ENCODE results near the gene ATG4D.

Gene ATG4D

DNA sequence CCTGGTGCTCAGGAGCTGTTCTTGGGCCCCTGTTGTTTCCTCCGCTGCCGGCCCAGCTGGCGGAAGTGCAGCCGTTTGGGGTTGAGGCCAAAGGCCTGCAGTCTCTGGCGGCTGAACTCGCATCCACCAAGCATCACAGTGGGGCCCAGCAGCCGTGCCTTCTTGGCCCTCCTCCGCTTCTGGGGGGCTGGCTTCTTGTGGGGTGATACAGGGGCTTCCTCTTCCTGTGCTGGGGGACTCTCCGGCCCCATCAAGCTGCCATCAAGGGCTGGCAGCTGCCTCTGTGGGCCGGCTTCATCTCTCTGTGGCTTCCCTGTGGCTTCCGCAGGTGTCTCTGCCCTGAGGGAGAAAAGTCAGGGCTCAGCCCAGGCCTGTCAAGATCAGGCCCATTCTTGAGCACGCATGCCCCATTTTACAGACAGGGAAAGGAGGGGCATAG, 10.3 kb downstream of the ATG4D start:
- POLR2A ChIA-PET, result interaction anchor here (0.5 to 2.3 kb wide), 4 partner anchors 8 to 71 kb away, joined by 3 to 14 read pairs (median 6); partner anchors contain the start of genes ATG4D and CDKN2D

DNA sequence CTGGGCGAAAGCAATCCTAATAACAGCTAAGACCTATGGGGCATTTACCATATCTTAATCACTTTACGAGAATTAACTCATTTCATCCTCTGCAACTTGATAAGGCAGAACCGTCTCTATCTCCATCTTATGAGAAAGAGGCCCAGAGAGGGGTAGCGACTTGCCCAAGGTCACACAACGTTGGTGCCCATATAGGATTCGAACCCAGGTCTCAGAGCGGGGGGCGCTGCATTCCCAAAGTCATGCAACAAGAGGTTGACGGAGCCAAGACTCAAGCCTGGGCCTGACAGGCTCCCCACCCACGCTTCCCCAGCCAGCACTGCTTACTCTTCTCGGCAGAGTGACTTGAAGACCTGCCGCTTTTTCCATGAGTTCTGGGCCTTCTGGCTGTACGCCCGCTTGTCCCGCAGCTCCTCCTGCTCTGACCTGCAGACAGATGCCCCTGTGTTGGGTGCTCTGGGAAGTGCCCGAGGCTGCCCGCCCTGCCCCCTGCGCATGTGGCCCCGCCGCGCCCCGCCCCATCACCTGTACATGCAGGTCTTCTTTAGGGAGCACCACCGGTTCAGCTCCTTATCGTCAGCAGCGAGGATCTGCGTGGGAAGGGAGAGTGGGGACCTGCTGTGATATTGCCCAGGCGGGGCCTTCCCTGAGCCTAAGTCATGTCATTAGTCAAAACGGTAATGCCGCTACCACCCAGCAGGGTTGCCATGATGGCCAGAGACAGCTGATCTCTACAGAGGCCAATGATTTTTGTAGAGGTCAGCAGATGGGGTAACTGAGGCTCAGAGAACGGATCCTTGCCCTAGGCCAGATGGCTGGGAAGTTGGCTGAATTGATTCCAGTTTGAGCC, 11.3 kb downstream of the ATG4D start:
- no peak overlapping the region for H3K27ac ChIP-seq (ENCODE audit: extremely low read depth, low read depth, low read length)
- no peaks in the 10 kb centered on the region for H3K9me3 ChIP-seq (ENCODE audit: control insufficient read depth, insufficient read depth, low read depth, low read length)
- H3K36me3 ChIP-seq (ENCODE audit: control insufficient read depth in 2 of 2, insufficient read depth in 1 of 2, low read length in 2 of 2), result peaks cover 31 to 90% of the 10 kb centered on the region in 2 experiments; a peak in 2 of 3 replicates
- ChIA-PET POLR2A (interaction anchor here (1.4 to 2.3 kb wide), 2 partner anchors 11 to 13 kb away, joined by 3 to 7 read pairs; partner anchors contain the start of genes CDKN2D and KRI1), CTCF (interaction anchor here (0.6 to 1.8 kb wide), 6 partner anchors 9 to 75 kb away, joined by 3 to 4 read pairs (median 3); no protein-coding TSS in a partner anchor)
- TF ChIP-seq, protein P1, sequence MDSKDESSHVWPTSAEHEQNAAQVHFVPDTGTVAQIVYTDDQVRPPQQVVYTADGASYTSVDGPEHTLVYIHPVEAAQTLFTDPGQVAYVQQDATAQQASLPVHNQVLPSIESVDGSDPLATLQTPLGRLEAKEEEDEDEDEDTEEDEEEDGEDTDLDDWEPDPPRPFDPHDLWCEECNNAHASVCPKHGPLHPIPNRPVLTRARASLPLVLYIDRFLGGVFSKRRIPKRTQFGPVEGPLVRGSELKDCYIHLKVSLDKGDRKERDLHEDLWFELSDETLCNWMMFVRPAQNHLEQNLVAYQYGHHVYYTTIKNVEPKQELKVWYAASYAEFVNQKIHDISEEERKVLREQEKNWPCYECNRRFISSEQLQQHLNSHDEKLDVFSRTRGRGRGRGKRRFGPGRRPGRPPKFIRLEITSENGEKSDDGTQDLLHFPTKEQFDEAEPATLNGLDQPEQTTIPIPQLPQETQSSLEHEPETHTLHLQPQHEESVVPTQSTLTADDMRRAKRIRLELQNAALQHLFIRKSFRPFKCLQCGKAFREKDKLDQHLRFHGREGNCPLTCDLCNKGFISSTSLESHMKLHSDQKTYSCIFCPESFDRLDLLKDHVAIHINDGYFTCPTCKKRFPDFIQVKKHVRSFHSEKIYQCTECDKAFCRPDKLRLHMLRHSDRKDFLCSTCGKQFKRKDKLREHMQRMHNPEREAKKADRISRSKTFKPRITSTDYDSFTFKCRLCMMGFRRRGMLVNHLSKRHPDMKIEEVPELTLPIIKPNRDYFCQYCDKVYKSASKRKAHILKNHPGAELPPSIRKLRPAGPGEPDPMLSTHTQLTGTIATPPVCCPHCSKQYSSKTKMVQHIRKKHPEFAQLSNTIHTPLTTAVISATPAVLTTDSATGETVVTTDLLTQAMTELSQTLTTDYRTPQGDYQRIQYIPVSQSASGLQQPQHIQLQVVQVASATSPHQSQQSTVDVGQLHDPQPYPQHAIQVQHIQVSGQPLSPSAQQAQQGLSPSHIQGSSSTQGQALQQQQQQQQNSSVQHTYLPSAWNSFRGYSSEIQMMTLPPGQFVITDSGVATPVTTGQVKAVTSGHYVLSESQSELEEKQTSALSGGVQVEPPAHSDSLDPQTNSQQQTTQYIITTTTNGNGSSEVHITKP (tag by site-specific recombination; IDR thresholded peaks at IDR 0.05), result no peak
- no peak for TF ChIP-seq ZBTB20 (tag by site-specific recombination; IDR thresholded peaks at IDR 0.05)
- TF ChIP-seq ZFHX2 (tag by site-specific recombination; conservative IDR thresholded peaks at IDR 0.05), result peak; percentile 27; the same call in 1 of the 2 replicates
- TF ChIP-seq EGR2 (tag by site-specific recombination; IDR thresholded peaks at IDR 0.05; ENCODE audit: low read depth), result 0 out of 2 replicates have a peak, but pooled peaks have one; percentile 3
- TF ChIP-seq, protein P2, sequence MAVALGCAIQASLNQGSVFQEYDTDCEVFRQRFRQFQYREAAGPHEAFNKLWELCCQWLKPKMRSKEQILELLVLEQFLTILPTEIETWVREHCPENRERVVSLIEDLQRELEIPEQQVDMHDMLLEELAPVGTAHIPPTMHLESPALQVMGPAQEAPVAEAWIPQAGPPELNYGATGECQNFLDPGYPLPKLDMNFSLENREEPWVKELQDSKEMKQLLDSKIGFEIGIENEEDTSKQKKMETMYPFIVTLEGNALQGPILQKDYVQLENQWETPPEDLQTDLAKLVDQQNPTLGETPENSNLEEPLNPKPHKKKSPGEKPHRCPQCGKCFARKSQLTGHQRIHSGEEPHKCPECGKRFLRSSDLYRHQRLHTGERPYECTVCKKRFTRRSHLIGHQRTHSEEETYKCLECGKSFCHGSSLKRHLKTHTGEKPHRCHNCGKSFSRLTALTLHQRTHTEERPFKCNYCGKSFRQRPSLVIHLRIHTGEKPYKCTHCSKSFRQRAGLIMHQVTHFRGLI (tag by site-specific recombination; IDR thresholded peaks at IDR 0.05), result no peak
- TF ChIP-seq, protein P3, sequence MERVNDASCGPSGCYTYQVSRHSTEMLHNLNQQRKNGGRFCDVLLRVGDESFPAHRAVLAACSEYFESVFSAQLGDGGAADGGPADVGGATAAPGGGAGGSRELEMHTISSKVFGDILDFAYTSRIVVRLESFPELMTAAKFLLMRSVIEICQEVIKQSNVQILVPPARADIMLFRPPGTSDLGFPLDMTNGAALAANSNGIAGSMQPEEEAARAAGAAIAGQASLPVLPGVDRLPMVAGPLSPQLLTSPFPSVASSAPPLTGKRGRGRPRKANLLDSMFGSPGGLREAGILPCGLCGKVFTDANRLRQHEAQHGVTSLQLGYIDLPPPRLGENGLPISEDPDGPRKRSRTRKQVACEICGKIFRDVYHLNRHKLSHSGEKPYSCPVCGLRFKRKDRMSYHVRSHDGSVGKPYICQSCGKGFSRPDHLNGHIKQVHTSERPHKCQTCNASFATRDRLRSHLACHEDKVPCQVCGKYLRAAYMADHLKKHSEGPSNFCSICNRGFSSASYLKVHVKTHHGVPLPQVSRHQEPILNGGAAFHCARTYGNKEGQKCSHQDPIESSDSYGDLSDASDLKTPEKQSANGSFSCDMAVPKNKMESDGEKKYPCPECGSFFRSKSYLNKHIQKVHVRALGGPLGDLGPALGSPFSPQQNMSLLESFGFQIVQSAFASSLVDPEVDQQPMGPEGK (tag by site-specific recombination; IDR thresholded peaks at IDR 0.05), result no peak
- no peak for TF ChIP-seq ZNF629 (tag by site-specific recombination; IDR thresholded peaks at IDR 0.05)
- TF ChIP-seq, protein P4, sequence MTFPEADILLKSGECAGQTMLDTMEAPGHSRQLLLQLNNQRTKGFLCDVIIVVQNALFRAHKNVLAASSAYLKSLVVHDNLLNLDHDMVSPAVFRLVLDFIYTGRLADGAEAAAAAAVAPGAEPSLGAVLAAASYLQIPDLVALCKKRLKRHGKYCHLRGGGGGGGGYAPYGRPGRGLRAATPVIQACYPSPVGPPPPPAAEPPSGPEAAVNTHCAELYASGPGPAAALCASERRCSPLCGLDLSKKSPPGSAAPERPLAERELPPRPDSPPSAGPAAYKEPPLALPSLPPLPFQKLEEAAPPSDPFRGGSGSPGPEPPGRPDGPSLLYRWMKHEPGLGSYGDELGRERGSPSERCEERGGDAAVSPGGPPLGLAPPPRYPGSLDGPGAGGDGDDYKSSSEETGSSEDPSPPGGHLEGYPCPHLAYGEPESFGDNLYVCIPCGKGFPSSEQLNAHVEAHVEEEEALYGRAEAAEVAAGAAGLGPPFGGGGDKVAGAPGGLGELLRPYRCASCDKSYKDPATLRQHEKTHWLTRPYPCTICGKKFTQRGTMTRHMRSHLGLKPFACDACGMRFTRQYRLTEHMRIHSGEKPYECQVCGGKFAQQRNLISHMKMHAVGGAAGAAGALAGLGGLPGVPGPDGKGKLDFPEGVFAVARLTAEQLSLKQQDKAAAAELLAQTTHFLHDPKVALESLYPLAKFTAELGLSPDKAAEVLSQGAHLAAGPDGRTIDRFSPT (tag by site-specific recombination; IDR thresholded peaks at IDR 0.05), result no peak
- no peak for TF ChIP-seq ZNF121 (tag by site-specific recombination; IDR thresholded peaks at IDR 0.05)
- no peak for TF ChIP-seq ZNF266 (tag by site-specific recombination; IDR thresholded peaks at IDR 0.05; ENCODE audit: low read depth)
- 0 out of 2 replicates have a peak, but pooled peaks have one; percentile 30 for TF ChIP-seq ZNF768 (tag by site-specific recombination; IDR thresholded peaks at IDR 0.05)
- no peak overlapping the region for H3K4me3 ChIP-seq (ENCODE audit: low read depth, low read length)
- no peaks in the 10 kb centered on the region for H3K4me1 ChIP-seq (ENCODE audit: control insufficient read depth, insufficient read depth, low read length)

More for the DNA sequence above, 10.3 kb downstream of the ATG4D start:
- peaks cover 31 to 89% of the 10 kb centered on the region in 2 experiments; a peak in 2 of 3 replicates for H3K36me3 ChIP-seq (ENCODE audit: control insufficient read depth in 2 of 2, insufficient read depth in 1 of 2, low read length in 2 of 2)
- no peaks in the 10 kb centered on the region for H3K9me3 ChIP-seq (ENCODE audit: control insufficient read depth, insufficient read depth, low read depth, low read length)
- no peak overlapping the region for H3K27ac ChIP-seq (ENCODE audit: extremely low read depth, low read depth, low read length)
- no peak overlapping the region for H3K4me3 ChIP-seq (ENCODE audit: low read depth, low read length)
- no peak for TF ChIP-seq ZNF660 (tag by site-specific recombination; IDR thresholded peaks at IDR 0.05)
- TF ChIP-seq, protein P5, sequence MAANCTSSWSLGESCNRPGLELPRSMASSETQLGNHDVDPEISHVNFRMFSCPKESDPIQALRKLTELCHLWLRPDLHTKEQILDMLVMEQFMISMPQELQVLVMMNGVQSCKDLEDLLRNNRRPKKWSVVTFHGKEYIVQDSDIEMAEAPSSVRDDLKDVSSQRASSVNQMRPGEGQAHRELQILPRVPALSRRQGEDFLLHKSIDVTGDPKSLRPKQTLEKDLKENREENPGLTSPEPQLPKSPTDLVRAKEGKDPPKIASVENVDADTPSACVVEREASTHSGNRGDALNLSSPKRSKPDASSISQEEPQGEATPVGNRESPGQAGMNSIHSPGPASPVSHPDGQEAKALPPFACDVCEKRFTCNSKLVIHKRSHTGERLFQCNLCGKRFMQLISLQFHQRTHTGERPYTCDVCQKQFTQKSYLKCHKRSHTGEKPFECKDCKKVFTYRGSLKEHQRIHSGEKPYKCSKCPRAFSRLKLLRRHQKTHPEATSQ (tag by site-specific recombination; IDR thresholded peaks at IDR 0.05), result no peak
- no peak for TF ChIP-seq ZNF24 (tag by site-specific recombination; IDR thresholded peaks at IDR 0.05)
- no peak for TF ChIP-seq ZNF677 (tag by site-specific recombination; IDR thresholded peaks at IDR 0.05)
- TF ChIP-seq SCRT2 (tag by site-specific recombination; IDR thresholded peaks at IDR 0.05), result peak; percentile 68
- peak; percentile 20; the same call in 1 of the 2 replicates for TF ChIP-seq ZIC2 (tag by site-specific recombination; IDR thresholded peaks at IDR 0.05)
- TF ChIP-seq ZNF37A (tag by site-specific recombination; IDR thresholded peaks at IDR 0.05), result no peak
- no peak for TF ChIP-seq ZNF707 (tag by site-specific recombination; IDR thresholded peaks at IDR 0.05)
- no peak for TF ChIP-seq ZNF155 (tag by site-specific recombination; IDR thresholded peaks at IDR 0.05)
- TF ChIP-seq ZNF121 (tag by site-specific recombination; IDR thresholded peaks at IDR 0.05), result no peak
- TF ChIP-seq GLIS2 (tag by site-specific recombination; IDR thresholded peaks at IDR 0.05), result no peak
- no peak for TF ChIP-seq ZNF654 (tag by site-specific recombination; IDR thresholded peaks at IDR 0.05; ENCODE audit: low read depth)
- TF ChIP-seq ZNF426 (tag by site-specific recombination; IDR thresholded peaks at IDR 0.05), result no peak
- TF ChIP-seq KLF7 (tag by site-specific recombination; IDR thresholded peaks at IDR 0.05; ENCODE audit: borderline replicate concordance), result no peak
- no peaks in the 10 kb centered on the region for H3K4me1 ChIP-seq (ENCODE audit: control insufficient read depth, insufficient read depth, low read length)
- CTCF ChIA-PET, result interaction anchor here (0.6 to 1.4 kb wide), 7 partner anchors 10 to 129 kb away, joined by 3 to 4 read pairs (median 3); no protein-coding TSS in a partner anchor
